Astrocyte of the cerebellum (primary cell): Measurements from ENCODE around the gene PIP5K1B.

ENCODE experiments used
- DNase-seq: peaks from one replicate; pipeline ENCODE4 v3.0.0-alpha.2; 2011; ENCODE audit warnings: low read depth
- H3K4me3 ChIP-seq: 2 replicates; pipeline ENCODE4 v1.5.1; 2011; ENCODE audit warnings: mild to moderate bottlenecking, low read depth, low read length, moderate library complexity
- CTCF ChIP-seq: IDR thresholded peaks from 2 replicates; pipeline ENCODE4 v1.5.1; 2012; ENCODE audit warnings: low read length, low read depth, moderate library complexity, mild to moderate bottlenecking; ENCODE audit errors: missing control alignments
- in situ Hi-C: cut with HindIII; loops from 2 replicates; pipeline ENCODE4 v1.10.0; 2017; ENCODE audit warnings: low sequenced_read_pairs

The PIP5K1B gene

GRCh38 chr9:69035438-69036308 is 330.6 kb downstream of the PIP5K1B start, which contains the start of gene FXN:
TSS of gene FXN (plus strand) at chr9:69035752. CDS start at chr9:69035783, 31 bp downstream.
- peak; percentile 98 for TF ChIP-seq CTCF
- in situ Hi-C loops, result no loop called here
- no peak for DNase-seq

GRCh38 chr9:69036309-69036708 is 331.3 kb downstream of the PIP5K1B start:
- in situ Hi-C loops, result no loop called here
- no peak for DNase-seq
- TF ChIP-seq CTCF, result no peak
- H3K4me3 ChIP-seq, result peak overlapping the region; percentile 65

More at GRCh38 chr9:69035438-69036308, 330.6 kb downstream of the PIP5K1B start, which contains the start of gene FXN:
- peak within 1 kb of the TSS; percentile 65 for H3K4me3 ChIP-seq

GRCh38 chr9:69036799-69037198 is 331.8 kb downstream of the PIP5K1B start:
- peak overlapping the region; percentile 65 for H3K4me3 ChIP-seq
- no peak for DNase-seq
- TF ChIP-seq CTCF, result no peak
- in situ Hi-C loops, result no loop called here

- H3K4me3 ChIP-seq, result no peak overlapping the region
- no peak for TF ChIP-seq CTCF
- in situ Hi-C loops, result no loop called here
- no peak for DNase-seq
Observed at GRCh38 chr9:69040646-69041045, 335.6 kb downstream of the PIP5K1B start.

DNA sequence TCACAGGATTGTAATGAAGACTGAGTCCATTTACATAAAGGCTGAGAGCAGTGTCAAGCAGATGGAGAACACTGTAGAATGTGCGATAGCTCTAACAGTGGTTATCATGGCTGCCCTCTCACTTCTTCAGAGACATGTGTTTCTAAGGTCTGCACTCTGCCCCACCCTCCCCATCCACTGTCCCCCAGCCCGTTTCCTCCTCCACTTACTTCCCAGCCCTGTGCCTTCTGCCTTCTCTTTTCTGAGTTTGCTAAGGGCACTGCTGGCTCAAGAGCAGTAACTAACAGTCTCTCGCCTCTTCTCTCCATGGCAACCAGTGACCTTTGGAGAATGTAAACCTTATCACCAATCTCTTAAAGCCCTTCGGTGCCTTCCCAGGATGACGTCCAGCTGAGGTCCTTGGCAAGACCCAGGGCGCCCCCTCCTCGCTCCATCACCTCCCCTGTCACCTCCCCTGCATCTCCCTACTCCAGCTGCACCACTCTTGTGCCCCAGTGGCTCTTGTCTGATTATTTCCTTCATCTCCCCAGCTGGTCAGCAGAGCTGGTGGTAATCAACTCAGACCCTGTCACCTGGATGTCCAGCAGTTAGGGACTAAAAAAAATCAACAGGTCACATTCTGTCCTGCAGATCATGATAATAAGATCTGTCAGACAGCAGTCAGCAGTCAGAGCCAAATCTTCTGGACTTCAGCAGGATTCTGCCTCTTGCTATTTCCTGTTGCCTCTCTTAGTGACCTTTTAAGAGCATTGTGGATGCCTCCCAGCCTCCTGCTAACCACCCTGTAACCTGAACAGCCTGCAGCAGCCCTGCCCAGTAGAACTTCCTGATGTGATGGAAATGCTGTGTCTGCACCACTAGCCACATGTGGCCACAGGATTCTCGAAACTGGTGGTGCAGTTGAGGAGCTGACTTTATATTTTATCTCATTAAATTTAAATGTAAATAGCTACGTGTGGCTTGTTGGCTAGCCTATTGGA is 339.5 kb downstream of the PIP5K1B start:
- in situ Hi-C loops, result no loop called here
- no peak for DNase-seq
- H3K4me3 ChIP-seq, result no peak overlapping the region
- no peak for TF ChIP-seq CTCF

GRCh38 chr9:69045821-69046220 is 340.8 kb downstream of the PIP5K1B start:
- no peak for TF ChIP-seq CTCF
- H3K4me3 ChIP-seq, result no peak overlapping the region
- DNase-seq, result no peak
- in situ Hi-C loops, result no loop called here
